ENCODE results near the gene SGK1.
A peak's percentile ranks its signal among the peaks of the same experiment; 100 is the strongest.
"Not testable (repeated sequence)": the region's sequence is repeated elsewhere in the genome, so short reads cannot be mapped to it uniquely, and the experiment has no call there.

SGK1 gene

DNA sequence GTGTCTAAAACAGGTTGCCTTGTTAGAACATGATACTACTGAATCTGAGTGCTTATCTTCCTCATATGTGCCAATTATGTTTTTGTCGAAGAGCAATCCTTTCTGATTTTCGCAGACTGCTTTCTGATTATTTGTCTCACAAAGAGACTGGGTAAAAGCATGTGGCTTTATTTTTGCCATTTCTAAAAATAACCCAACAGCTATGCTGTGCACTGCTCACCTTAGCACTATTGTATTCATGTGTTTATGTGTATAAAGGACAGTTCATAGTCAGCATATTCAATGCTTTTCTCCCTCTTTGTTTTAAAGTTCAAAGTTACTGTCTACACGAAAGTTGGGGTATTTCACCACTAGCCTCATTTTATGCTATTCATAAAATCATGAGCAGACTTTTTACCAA, 127.0 kb downstream of the SGK1 start:
- no peak for DNase-seq (ENCODE audit: low read depth in 2 of 2)

- DNase-seq (ENCODE audit: low read depth in 2 of 2): no peak
These were observed 130.2 kb downstream of the SGK1 start for GRCh38 chr6:134187751-134188150.

DNA sequence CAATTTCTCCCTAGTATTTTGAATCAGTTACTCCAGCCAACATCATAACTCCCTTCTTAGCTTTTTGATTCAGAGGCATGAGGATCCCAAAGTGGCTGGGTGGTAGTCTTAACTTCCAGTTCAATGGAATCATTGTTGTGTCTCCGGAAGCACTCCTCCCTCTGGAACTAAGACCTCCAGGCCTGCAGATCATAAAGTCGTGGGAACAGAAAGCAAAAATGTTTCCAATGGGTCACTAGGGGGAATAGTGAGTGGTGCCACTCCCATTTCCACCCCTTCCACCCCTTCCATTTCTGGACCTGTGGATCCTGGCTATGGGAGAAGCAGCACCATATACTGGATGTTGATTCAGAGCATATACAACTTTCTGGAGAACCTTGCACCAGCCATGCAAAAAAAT, 130.8 kb downstream of the SGK1 start:
- DNase-seq (ENCODE audit: low read depth in 2 of 2): no peak

- DNase-seq (ENCODE audit: low read depth in 2 of 2): no peak
These were observed 131.6 kb downstream of the SGK1 start for GRCh38 chr6:134186355-134186754.

DNA sequence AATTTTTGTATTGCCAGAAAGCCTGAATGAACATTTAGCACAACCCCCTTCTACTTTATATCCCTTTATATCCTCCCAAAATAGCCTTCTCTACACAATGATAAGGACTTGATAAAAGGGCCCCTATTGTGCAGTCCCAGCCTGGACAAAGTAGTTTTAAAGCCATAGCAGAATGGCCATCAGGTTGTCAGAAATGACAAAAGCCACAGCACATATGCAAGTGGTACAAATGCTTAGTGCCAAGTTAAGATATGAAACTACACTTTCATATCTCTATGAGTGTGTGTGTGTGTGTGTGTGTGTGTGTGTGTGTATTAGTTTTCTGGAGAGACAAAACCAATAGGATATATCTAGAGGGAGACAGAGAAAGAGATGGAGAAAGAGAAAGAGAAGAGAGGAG, 132.6 kb downstream of the SGK1 start:
- DNase-seq (ENCODE audit: low read depth in 2 of 2): no peak

GRCh38 chr6:134183844-134184243, 134.1 kb downstream of the SGK1 start:
- DNase-seq (ENCODE audit: low read depth in 2 of 2): no peak

GRCh38 chr6:134182528-134182927, 135.4 kb downstream of the SGK1 start:
- no peak for DNase-seq (ENCODE audit: low read depth in 2 of 2)

DNA sequence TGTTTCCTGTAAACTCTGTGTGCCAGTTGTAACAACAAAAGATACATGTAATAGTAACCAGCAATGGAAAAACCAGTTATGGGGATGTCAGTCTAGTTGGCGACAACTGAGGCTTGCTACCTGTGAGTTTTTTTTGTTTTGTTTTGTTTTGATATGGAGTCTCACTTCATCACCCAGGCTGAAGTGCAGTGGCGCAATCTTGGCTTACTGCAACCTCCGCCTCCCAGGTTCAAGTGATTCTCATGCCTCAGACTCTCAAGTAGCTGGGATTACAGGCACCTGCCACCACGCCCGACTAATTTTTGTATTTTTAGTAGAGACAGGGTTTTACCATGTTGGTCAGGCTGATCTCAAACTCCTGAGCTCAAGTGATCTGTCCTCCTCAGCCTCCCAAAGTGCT, 136.2 kb downstream of the SGK1 start:
- not testable (repeated sequence) for DNase-seq (ENCODE audit: low read depth in 2 of 2)

GRCh38 chr6:134181251-134181650, 136.7 kb downstream of the SGK1 start:
- DNase-seq (ENCODE audit: low read depth in 2 of 2): not testable (repeated sequence)

- DNase-seq (ENCODE audit: low read depth in 2 of 2): not testable (repeated sequence)
These were observed 137.4 kb downstream of the SGK1 start for GRCh38 chr6:134180540-134180939.

- peak; percentile 77 to 80 for DNase-seq (ENCODE audit: low read depth in 2 of 2)
These were observed 139.5 kb downstream of the SGK1 start for GRCh38 chr6:134178161-134179044.

- DNase-seq (ENCODE audit: low read depth in 2 of 2): peak; percentile 51
These were observed 140.2 kb downstream of the SGK1 start for GRCh38 chr6:134177753-134178160.

- no peak for DNase-seq (ENCODE audit: low read depth in 2 of 2)
These were observed 140.7 kb downstream of the SGK1 start for GRCh38 chr6:134177236-134177635.

DNA sequence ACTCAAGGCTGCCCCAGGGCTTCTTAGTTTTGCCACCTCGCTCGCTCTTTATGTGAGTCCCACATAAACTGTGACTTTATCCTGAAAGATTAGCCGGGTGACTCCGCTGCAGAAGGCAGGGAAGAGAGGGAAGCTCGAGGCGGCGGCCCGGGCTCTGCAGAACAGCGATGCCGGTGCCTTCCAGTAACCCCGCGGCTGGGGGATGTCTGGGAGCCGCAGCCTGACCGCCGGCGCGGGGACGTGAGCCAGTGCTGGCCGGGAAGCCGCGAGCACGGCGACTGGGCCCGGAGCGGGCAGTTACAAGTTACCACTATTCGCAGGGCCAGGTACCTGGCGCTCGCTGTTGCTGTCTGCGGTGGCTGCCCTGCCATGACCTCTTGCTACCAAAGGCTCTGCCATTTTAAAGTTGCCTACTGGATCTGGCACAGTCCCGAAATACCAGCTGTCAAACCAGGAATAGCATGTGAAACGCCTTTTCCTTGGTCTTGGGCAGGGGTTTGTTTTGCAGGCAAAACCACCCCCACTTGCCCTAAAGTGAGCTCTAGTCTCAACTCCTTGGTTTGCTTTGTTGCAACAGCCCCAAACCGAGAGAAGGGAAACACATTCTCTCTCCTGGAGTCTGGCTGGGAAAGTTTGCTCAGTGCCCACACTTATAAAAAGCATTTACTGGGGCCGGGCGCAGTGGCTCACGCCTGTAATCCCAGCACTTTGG, 141.5 kb downstream of the SGK1 start:
- DNase-seq (ENCODE audit: low read depth in 2 of 2): no peak

DNA sequence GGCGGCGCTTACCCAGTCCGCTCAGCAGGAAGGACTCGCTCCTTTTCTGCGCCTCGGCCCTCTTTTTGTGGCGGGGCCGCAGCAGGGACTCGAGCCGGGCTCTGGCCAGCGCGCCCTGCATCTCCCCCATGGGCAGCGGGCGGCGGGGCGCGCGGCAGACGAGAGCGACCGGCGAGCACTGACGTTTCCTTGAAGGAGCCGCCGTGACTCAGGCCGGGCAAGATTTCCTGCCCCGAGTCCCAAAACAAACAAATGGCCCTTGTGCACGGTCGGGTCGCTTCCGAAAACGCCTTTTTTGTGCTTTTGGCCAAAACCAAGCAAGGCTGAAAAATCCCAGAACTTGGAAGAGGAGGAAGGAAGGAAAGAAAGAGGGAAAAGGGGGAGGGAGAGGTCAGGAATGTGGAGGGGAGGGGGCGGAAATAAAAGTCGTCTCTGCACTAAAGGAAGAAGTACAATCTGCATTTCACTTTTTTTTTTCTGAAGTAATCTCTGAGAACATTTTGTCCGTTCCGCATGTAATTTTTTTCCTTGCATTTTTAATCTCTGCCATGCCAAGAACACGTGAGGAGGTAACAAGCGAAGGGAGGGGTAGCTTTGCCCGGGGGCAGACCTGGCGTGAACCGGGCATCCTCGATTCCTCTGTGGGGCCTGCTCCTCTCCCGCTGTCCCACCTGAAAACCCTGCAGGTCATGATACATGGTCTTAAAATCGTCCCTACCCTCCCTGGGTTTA, 142.2 kb downstream of the SGK1 start:
- no peak for DNase-seq (ENCODE audit: low read depth in 2 of 2)

- DNase-seq (ENCODE audit: low read depth in 2 of 2): peak; percentile 73 to 74
These were observed 143.0 kb downstream of the SGK1 start for GRCh38 chr6:134174672-134175531.

GRCh38 chr6:134173936-134174671, 143.8 kb downstream of the SGK1 start:
- DNase-seq (ENCODE audit: low read depth in 2 of 2): peak; percentile 67 to 68

- DNase-seq (ENCODE audit: low read depth in 2 of 2): no peak
These were observed 144.6 kb downstream of the SGK1 start for GRCh38 chr6:134173366-134173725.

GRCh38 chr6:134172706-134173365, 145.1 kb downstream of the SGK1 start:
- no peak for DNase-seq (ENCODE audit: low read depth in 2 of 2)

GRCh38 chr6:134172020-134172705, 145.7 kb downstream of the SGK1 start:
- no peak for DNase-seq (ENCODE audit: low read depth in 2 of 2)

All from fibroblast of skin of left biceps (primary cell).